Kidney epithelial cell (primary cell): ENCODE data around the gene DPM1. TPM values are rescaled to one million over a fixed set of nuclear protein-coding genes. Genes with fewer than 3 reads are reported as not detected.

Experiments used
- DNase-seq: peaks from one replicate; pipeline ENCODE4 v3.0.0-alpha.2; 2010; ENCODE audit warnings: low read depth
- H3K27me3 ChIP-seq: 2 replicates; pipeline ENCODE4 v1.6.0; 2011; ENCODE audit warnings: low read length; ENCODE audit not compliant: control insufficient read depth, insufficient read depth
- H3K36me3 ChIP-seq: 2 replicates; pipeline ENCODE4 v1.5.1; 2011; ENCODE audit warnings: low read length; ENCODE audit not compliant: control insufficient read depth, insufficient read depth
- H3K4me3 ChIP-seq: 2 replicates; pipeline ENCODE4 v1.5.1; 2011; ENCODE audit warnings: low read depth, mild to moderate bottlenecking, control low read depth, low read length
- CTCF ChIP-seq: IDR thresholded peaks from 2 replicates; pipeline ENCODE4 v1.5.1; 2011; ENCODE audit warnings: mild to moderate bottlenecking, moderate library complexity, low read length, control low read depth, inconsistent platforms; ENCODE audit not compliant: insufficient read depth, poor library complexity, severe bottlenecking
- total RNA-seq: library from RNA; depleted of rRNA; stranded (reverse); fragments of >200 nt; gene quantifications from 2 replicates; pipeline ENCODE4 v1.2.3, GENCODE V29; 2015

The DPM1 gene
- total RNA-seq, 1 donor from 2014 or later, result 73.3 TPM

GRCh38 chr20:50943069-50943468 lies 15.3 kb downstream of the DPM1 start:
- DNase-seq, result no peak
- TF ChIP-seq CTCF, result no peak
- no peaks in the 10 kb centered on the region for H3K27me3 ChIP-seq
- peaks cover 1% of the 10 kb centered on the region for H3K36me3 ChIP-seq
- no peak overlapping the region for H3K4me3 ChIP-seq

- DNase-seq, result no peak
- TF ChIP-seq CTCF, result no peak
- peaks cover 1% of the 10 kb centered on the region for H3K36me3 ChIP-seq
- no peak overlapping the region for H3K4me3 ChIP-seq
- H3K27me3 ChIP-seq, result no peaks in the 10 kb centered on the region
These were observed 24.7 kb downstream of the DPM1 start for GRCh38 chr20:50933589-50933988.

GRCh38 chr20:50932691-50933280 lies 25.5 kb downstream of the DPM1 start:
- DNase-seq, result no peak
- no peak for TF ChIP-seq CTCF
- Histone ChIP-seq H3K27me3 (no peaks in the 10 kb centered on the region), H3K4me3 (no peak overlapping the region), H3K36me3 (peaks cover 1% of the 10 kb centered on the region)

- Histone ChIP-seq H3K4me3 (peak overlapping the region; percentile 95), H3K36me3 (no peaks in the 10 kb centered on the region), H3K27me3 (no peaks in the 10 kb centered on the region)
- DNase-seq, result no peak
- no peak for TF ChIP-seq CTCF
These were observed 26.3 kb downstream of the DPM1 start for GRCh38 chr20:50932016-50932485.

- Histone ChIP-seq H3K4me3 (peak within 1 kb of the TSS; percentile 95), H3K27me3 (no peaks in the 10 kb centered on the region), H3K36me3 (no peaks in the 10 kb centered on the region)
- DNase-seq, result peak; percentile 47
- peak; percentile 61 for TF ChIP-seq CTCF
These were observed 26.9 kb downstream of the DPM1 start, which contains the start of gene ADNP for GRCh38 chr20:50931306-50932015. ADNP (minus strand) TSS chr20:50931437; CDS start chr20:50903996, 27,441 bp downstream.
